ENCODE data around the gene PPP1R14B. TPM values are rescaled to one million over a fixed set of nuclear protein-coding genes. Genes with fewer than 3 reads are reported as not detected.

PPP1R14B gene
- total RNA-seq, 4 donors from 2014 or later, result 127 to 220 (median 158) TPM

- H3K36me3 ChIP-seq, result peaks cover 59% of the 10 kb centered on the region
These were observed 42.7 kb downstream of the PPP1R14B start for GRCh38 chr11:64204080-64204440.

GRCh38 chr11:64203421-64204079 is 43.2 kb downstream of the PPP1R14B start:
- Histone ChIP-seq H3K27ac (no peak overlapping the region), H3K36me3 (peaks cover 64% of the 10 kb centered on the region), H3K27me3 (no peaks in the 10 kb centered on the region), H3K4me3 (no peak overlapping the region), H3K9me3 (no peaks in the 10 kb centered on the region), H3K4me1 (peaks cover 35% of the 10 kb centered on the region)
- DNase-seq (ENCODE audit: low spot score in 2 of 2), result no peak
- WGBS, result 90% methylated on average over 27 of the region's 27 CpGs
- TF ChIP-seq EP300 (IDR thresholded peaks at IDR 0.05) (no peak), POLR2AphosphoS5 (IDR thresholded peaks at IDR 0.05) (no peak), POLR2A (IDR thresholded peaks at IDR 0.05) (no peak), CTCF (IDR thresholded peaks at IDR 0.05) (no peak)

More at GRCh38 chr11:64204080-64204440, 42.7 kb downstream of the PPP1R14B start:
- no peak overlapping the region for H3K4me3 ChIP-seq
- no peak overlapping the region for H3K27ac ChIP-seq
- TF ChIP-seq EP300 (IDR thresholded peaks at IDR 0.05) (no peak), POLR2AphosphoS5 (IDR thresholded peaks at IDR 0.05) (no peak), POLR2A (IDR thresholded peaks at IDR 0.05) (no peak)
- DNase-seq (ENCODE audit: low spot score in 2 of 2), result no peak
- H3K27me3 ChIP-seq, result no peaks in the 10 kb centered on the region
- 66% methylated on average over 15 of the region's 16 CpGs for WGBS
- H3K9me3 ChIP-seq, result no peaks in the 10 kb centered on the region
- peaks cover 36% of the 10 kb centered on the region for H3K4me1 ChIP-seq

GRCh38 chr11:64202992-64203391 is 43.8 kb downstream of the PPP1R14B start:
- WGBS, result 94% methylated on average over 9 of the region's 9 CpGs
- no peaks in the 10 kb centered on the region for H3K27me3 ChIP-seq

GRCh38 chr11:64201543-64201942 is 45.2 kb downstream of the PPP1R14B start:
- TF ChIP-seq CTCF (IDR thresholded peaks at IDR 0.05) (no peak), POLR2A (IDR thresholded peaks at IDR 0.05) (no peak), POLR2AphosphoS5 (IDR thresholded peaks at IDR 0.05) (no peak), EP300 (IDR thresholded peaks at IDR 0.05) (no peak)
- Histone ChIP-seq H3K4me3 (no peak overlapping the region), H3K36me3 (peaks cover 84% of the 10 kb centered on the region), H3K27me3 (no peaks in the 10 kb centered on the region), H3K27ac (no peak overlapping the region), H3K4me1 (peaks cover 22% of the 10 kb centered on the region), H3K9me3 (no peaks in the 10 kb centered on the region)
- no peak for DNase-seq (ENCODE audit: low spot score in 2 of 2)
- 90% methylated on average over 3 of the region's 3 CpGs for WGBS

More at GRCh38 chr11:64202992-64203391, 43.8 kb downstream of the PPP1R14B start:
- Histone ChIP-seq H3K4me3 (no peak overlapping the region), H3K36me3 (peaks cover 70% of the 10 kb centered on the region), H3K27ac (no peak overlapping the region), H3K4me1 (peaks cover 29% of the 10 kb centered on the region), H3K9me3 (no peaks in the 10 kb centered on the region)
- DNase-seq (ENCODE audit: low spot score in 2 of 2), result no peak
- TF ChIP-seq CTCF (IDR thresholded peaks at IDR 0.05) (no peak), POLR2A (IDR thresholded peaks at IDR 0.05) (no peak), EP300 (IDR thresholded peaks at IDR 0.05) (no peak), POLR2AphosphoS5 (IDR thresholded peaks at IDR 0.05) (no peak)

GRCh38 chr11:64198511-64198910 is 48.2 kb downstream of the PPP1R14B start:
- H3K4me3 ChIP-seq, result no peak overlapping the region
- TF ChIP-seq POLR2A (IDR thresholded peaks at IDR 0.05) (no peak), EP300 (IDR thresholded peaks at IDR 0.05) (no peak), CTCF (IDR thresholded peaks at IDR 0.05) (no peak), POLR2AphosphoS5 (IDR thresholded peaks at IDR 0.05) (no peak)
- H3K36me3 ChIP-seq, result peaks cover 100% of the 10 kb centered on the region
- DNase-seq (ENCODE audit: low spot score in 2 of 2), result no peak
- no peaks in the 10 kb centered on the region for H3K27me3 ChIP-seq
- H3K27ac ChIP-seq, result no peak overlapping the region
- H3K9me3 ChIP-seq, result no peaks in the 10 kb centered on the region
- WGBS, result 98% methylated on average over 2 of the region's 2 CpGs
- H3K4me1 ChIP-seq, result no peaks in the 10 kb centered on the region
